22Rv1 (cell line): ENCODE results near the gene SMYD3.

Experiments used
- CTCF ChIP-seq: fragments of 450-650 bp; IDR thresholded peaks from 2 replicates; pipeline ENCODE4 v1.5.1; 2017; ENCODE audit warnings: mild to moderate bottlenecking
- ZFX ChIP-seq: fragments of 450-650 bp; IDR thresholded peaks from 2 replicates; pipeline ENCODE4 v1.6.1; 2017; ENCODE audit warnings: antibody characterized with exemption, borderline replicate concordance

GRCh38 chr1:245962453-245962852 lies 544.6 kb downstream of the SMYD3 start:
- no peak for TF ChIP-seq CTCF
- no peak for TF ChIP-seq ZFX
